ENCODE results near the gene HMGCS2.
"Not testable (repeated sequence)": the region's sequence is repeated elsewhere in the genome, so short reads cannot be mapped to it uniquely, and the experiment has no call there.

The HMGCS2 gene

GRCh38 chr1:119725626-119726025 is 43.1 kb downstream of the HMGCS2 start:
- DNase-seq = no peak

GRCh38 chr1:119724611-119725218 is 44.0 kb downstream of the HMGCS2 start:
- no peak for DNase-seq

GRCh38 chr1:119721896-119722295 is 46.8 kb downstream of the HMGCS2 start:
- DNase-seq = no peak

- no peak for DNase-seq
These were observed 47.8 kb downstream of the HMGCS2 start for GRCh38 chr1:119720866-119721440.

GRCh38 chr1:119718972-119719371 is 49.7 kb downstream of the HMGCS2 start:
- DNase-seq = no peak

GRCh38 chr1:119718409-119718808 is 50.3 kb downstream of the HMGCS2 start:
- DNase-seq = no peak

- no peak for DNase-seq
These were observed 53.2 kb downstream of the HMGCS2 start for GRCh38 chr1:119715542-119715941.

- no peak for DNase-seq
These were observed 54.1 kb downstream of the HMGCS2 start for GRCh38 chr1:119714583-119714982.

- no peak for DNase-seq
These were observed 54.8 kb downstream of the HMGCS2 start for GRCh38 chr1:119713749-119714456.

GRCh38 chr1:119713039-119713748 is 55.5 kb downstream of the HMGCS2 start:
- no peak for DNase-seq

- DNase-seq = peak; percentile 65
These were observed 56.2 kb downstream of the HMGCS2 start for GRCh38 chr1:119712342-119713038.

- peak; percentile 79 for DNase-seq
These were observed 56.8 kb downstream of the HMGCS2 start, which contains the start of gene PHGDH for GRCh38 chr1:119711804-119712341. TSS of gene PHGDH (plus strand) at chr1:119711934. CDS start at chr1:119712023, 89 bp downstream.

- DNase-seq = not testable (repeated sequence)
These were observed 57.3 kb downstream of the HMGCS2 start for GRCh38 chr1:119711356-119711803.

GRCh38 chr1:119706599-119706998 is 62.1 kb downstream of the HMGCS2 start:
- DNase-seq = not testable (repeated sequence)

GRCh38 chr1:119703666-119704450 is 64.8 kb downstream of the HMGCS2 start:
- DNase-seq = no peak

- no peak for DNase-seq
These were observed 66.3 kb downstream of the HMGCS2 start for GRCh38 chr1:119702384-119702783.

GRCh38 chr1:119701659-119702058 is 67.0 kb downstream of the HMGCS2 start:
- DNase-seq = no peak

GRCh38 chr1:119700326-119700725 is 68.4 kb downstream of the HMGCS2 start:
- DNase-seq = no peak
